ENCODE measurements around the gene SIL1. TPM values are rescaled to one million over a fixed set of nuclear protein-coding genes. Genes with fewer than 3 reads are reported as not detected.
A peak's percentile ranks its signal among the peaks of the same experiment; 100 is the strongest.

The SIL1 gene
- total and polyA plus RNA-seq, 2 donors (not counting 1 experiment from before 2014, with no cell fraction given), result 66.4 to 85.5 TPM

DNA sequence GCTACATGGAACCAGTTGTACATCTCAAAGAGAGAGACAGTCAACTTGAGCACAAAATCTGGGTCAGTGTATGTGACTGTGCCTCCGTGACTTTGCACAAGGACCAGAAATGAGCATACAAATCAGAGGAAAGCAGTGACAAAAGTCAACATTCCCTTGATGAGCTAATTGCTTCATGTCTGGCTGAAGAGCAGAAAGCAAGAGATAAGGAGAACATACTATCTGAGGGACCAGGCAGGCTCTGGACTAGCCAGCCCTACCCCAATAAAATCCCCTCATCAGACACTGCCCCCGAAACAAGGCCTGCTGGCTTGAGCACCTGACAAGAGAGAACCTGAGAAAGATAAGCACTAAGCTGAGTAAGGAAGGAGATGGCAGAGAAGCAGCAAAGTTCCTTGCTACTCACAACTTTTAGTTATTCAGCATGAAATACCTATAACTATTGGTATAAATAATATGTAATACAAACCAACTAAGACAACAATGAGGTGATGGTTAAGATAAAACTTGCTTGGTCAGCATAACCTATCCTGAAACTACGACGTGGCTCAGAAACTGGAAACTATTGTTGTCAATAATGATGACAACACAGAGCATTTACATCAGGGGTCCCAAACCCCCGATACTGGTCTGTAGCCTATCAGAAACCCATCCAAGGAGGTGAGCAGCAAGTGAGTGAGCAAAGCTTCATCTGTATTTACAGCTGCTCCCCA is 9.5 kb downstream of the SIL1 start:
- peaks cover 7% of the 10 kb centered on the region for H3K4me1 ChIP-seq (ENCODE audit: control insufficient read depth, extremely low read depth, insufficient read depth, low read length)
- H4K20me1 ChIP-seq (ENCODE audit: control insufficient read depth, extremely low read depth, insufficient read depth, low read length), result no peaks in the 10 kb centered on the region
- no peaks in the 10 kb centered on the region for H3K36me3 ChIP-seq (ENCODE audit: control insufficient read depth, insufficient read depth, low read length)
- no peak overlapping the region for H2AFZ ChIP-seq (ENCODE audit: low read length)
- no peak overlapping the region for H3K4me2 ChIP-seq (ENCODE audit: extremely low read depth, insufficient read depth, low read length)
- no peaks in the 10 kb centered on the region for H3K79me2 ChIP-seq (ENCODE audit: control insufficient read depth, insufficient read depth, low read length)
- H3K27me3 ChIP-seq (ENCODE audit: control insufficient read depth, insufficient read depth, low read length), result no peaks in the 10 kb centered on the region
- H3K9ac ChIP-seq (ENCODE audit: insufficient read depth, low read length), result no peak overlapping the region
- no peak overlapping the region for H3K4me3 ChIP-seq (replicated peaks in 1 of 4; ENCODE audit: control extremely low read depth in 1 of 4, insufficient read depth in 1 of 4, low read depth in 3 of 4, low read length in 4 of 4)
- no peaks in the 10 kb centered on the region for H3K9me3 ChIP-seq (ENCODE audit: control insufficient read depth, insufficient read depth, low read depth, low read length)
- no peak for DNase-seq (ENCODE audit: low read depth in 2 of 2)
- no peak overlapping the region for H3K27ac ChIP-seq (ENCODE audit: insufficient read depth, low read length)
- TF ChIP-seq EZH2 (IDR thresholded peaks at IDR 0.05; ENCODE audit: low read length, missing control alignments), result no peak
- TF ChIP-seq, protein P1, sequence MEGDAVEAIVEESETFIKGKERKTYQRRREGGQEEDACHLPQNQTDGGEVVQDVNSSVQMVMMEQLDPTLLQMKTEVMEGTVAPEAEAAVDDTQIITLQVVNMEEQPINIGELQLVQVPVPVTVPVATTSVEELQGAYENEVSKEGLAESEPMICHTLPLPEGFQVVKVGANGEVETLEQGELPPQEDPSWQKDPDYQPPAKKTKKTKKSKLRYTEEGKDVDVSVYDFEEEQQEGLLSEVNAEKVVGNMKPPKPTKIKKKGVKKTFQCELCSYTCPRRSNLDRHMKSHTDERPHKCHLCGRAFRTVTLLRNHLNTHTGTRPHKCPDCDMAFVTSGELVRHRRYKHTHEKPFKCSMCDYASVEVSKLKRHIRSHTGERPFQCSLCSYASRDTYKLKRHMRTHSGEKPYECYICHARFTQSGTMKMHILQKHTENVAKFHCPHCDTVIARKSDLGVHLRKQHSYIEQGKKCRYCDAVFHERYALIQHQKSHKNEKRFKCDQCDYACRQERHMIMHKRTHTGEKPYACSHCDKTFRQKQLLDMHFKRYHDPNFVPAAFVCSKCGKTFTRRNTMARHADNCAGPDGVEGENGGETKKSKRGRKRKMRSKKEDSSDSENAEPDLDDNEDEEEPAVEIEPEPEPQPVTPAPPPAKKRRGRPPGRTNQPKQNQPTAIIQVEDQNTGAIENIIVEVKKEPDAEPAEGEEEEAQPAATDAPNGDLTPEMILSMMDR (conservative IDR thresholded peaks at IDR 0.05 in 1 of 2, IDR thresholded peaks at IDR 0.05 in 1 of 2; ENCODE audit: low read depth in 1 of 2, low read length in 2 of 2), result no peak

DNA sequence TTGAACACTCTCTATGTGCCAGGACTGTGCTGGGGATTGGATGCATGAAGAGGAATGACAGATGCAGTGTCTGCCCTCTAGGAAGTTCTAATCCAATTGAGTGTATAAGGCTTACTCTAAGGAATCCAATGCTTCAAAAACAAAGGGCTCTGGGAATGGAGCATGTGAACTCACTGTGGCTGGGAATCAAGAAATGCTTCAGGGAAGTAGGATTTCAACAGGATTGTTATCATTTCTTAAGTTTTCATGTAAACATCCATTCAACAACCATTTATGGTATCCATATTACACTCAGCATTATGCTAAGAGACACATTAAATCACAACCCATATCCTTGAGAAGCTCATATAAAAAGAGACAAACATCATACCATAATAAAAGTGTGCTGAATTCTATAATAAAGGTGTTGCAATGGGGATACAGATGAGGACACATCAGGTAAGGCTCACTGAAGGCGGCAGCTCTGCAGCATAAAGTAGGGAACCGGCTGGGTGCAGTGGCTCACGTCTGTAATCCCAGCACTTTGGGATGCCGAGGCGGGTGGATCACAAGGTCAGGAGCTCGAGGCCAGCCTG is 11.3 kb downstream of the SIL1 start:
- Histone ChIP-seq H2AFZ (ENCODE audit: low read length) (no peak overlapping the region), H3K27ac (ENCODE audit: insufficient read depth, low read length) (no peak overlapping the region), H3K4me2 (ENCODE audit: extremely low read depth, insufficient read depth, low read length) (no peak overlapping the region), H3K4me3 (replicated peaks in 1 of 4; ENCODE audit: control extremely low read depth in 1 of 4, insufficient read depth in 1 of 4, low read depth in 3 of 4, low read length in 4 of 4) (no peak overlapping the region), H3K9me3 (ENCODE audit: control insufficient read depth, insufficient read depth, low read depth, low read length) (no peaks in the 10 kb centered on the region), H4K20me1 (ENCODE audit: control insufficient read depth, extremely low read depth, insufficient read depth, low read length) (no peaks in the 10 kb centered on the region), H3K4me1 (ENCODE audit: control insufficient read depth, extremely low read depth, insufficient read depth, low read length) (peaks cover 9% of the 10 kb centered on the region), H3K79me2 (ENCODE audit: control insufficient read depth, insufficient read depth, low read length) (no peaks in the 10 kb centered on the region), H3K36me3 (ENCODE audit: control insufficient read depth, insufficient read depth, low read length) (no peaks in the 10 kb centered on the region), H3K9ac (ENCODE audit: insufficient read depth, low read length) (no peak overlapping the region), H3K27me3 (ENCODE audit: control insufficient read depth, insufficient read depth, low read length) (no peaks in the 10 kb centered on the region)
- TF ChIP-seq EZH2 (IDR thresholded peaks at IDR 0.05; ENCODE audit: low read length, missing control alignments), result no peak
- TF ChIP-seq, protein P1 (conservative IDR thresholded peaks at IDR 0.05 in 1 of 2, IDR thresholded peaks at IDR 0.05 in 1 of 2; ENCODE audit: low read depth in 1 of 2, low read length in 2 of 2), result no peak
- DNase-seq (ENCODE audit: low read depth in 2 of 2), result peak in 1 of 2 donors; percentile 80

DNA sequence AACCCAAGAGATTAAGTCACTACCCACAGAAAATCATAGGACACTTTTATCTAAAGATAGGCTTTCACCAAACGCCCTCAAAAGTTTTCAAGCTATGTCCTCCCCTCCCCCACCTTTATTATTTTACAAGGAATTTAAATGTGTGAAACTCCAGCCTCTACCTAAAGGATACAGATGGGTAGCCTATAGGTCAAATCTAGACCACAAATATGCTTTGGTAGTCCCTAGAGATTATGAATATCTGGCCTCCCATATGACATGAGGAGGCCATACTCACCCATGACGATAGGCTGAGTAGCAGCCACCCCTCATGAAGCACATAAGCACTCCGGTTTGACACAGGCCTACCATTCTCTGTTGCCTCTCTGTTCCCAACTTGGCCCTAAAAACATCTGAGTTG is 11.9 kb downstream of the SIL1 start:
- H3K9ac ChIP-seq (ENCODE audit: insufficient read depth, low read length), result no peak overlapping the region
- no peak for DNase-seq (ENCODE audit: low read depth in 2 of 2)
- no peaks in the 10 kb centered on the region for H3K9me3 ChIP-seq (ENCODE audit: control insufficient read depth, insufficient read depth, low read depth, low read length)
- H3K36me3 ChIP-seq (ENCODE audit: control insufficient read depth, insufficient read depth, low read length), result no peaks in the 10 kb centered on the region
- TF ChIP-seq, protein P1 (conservative IDR thresholded peaks at IDR 0.05 in 1 of 2, IDR thresholded peaks at IDR 0.05 in 1 of 2; ENCODE audit: low read depth in 1 of 2, low read length in 2 of 2), result no peak
- no peak for TF ChIP-seq EZH2 (IDR thresholded peaks at IDR 0.05; ENCODE audit: low read length, missing control alignments)
- no peak overlapping the region for H3K4me2 ChIP-seq (ENCODE audit: extremely low read depth, insufficient read depth, low read length)
- H3K27me3 ChIP-seq (ENCODE audit: control insufficient read depth, insufficient read depth, low read length), result no peaks in the 10 kb centered on the region
- H3K4me1 ChIP-seq (ENCODE audit: control insufficient read depth, extremely low read depth, insufficient read depth, low read length), result peaks cover 13% of the 10 kb centered on the region
- no peaks in the 10 kb centered on the region for H4K20me1 ChIP-seq (ENCODE audit: control insufficient read depth, extremely low read depth, insufficient read depth, low read length)
- no peak overlapping the region for H2AFZ ChIP-seq (ENCODE audit: low read length)
- H3K27ac ChIP-seq (ENCODE audit: insufficient read depth, low read length), result no peak overlapping the region
- H3K4me3 ChIP-seq (replicated peaks in 1 of 4; ENCODE audit: control extremely low read depth in 1 of 4, insufficient read depth in 1 of 4, low read depth in 3 of 4, low read length in 4 of 4), result no peak overlapping the region
- H3K79me2 ChIP-seq (ENCODE audit: control insufficient read depth, insufficient read depth, low read length), result no peaks in the 10 kb centered on the region

Data from fibroblast of lung (primary cell).